Kidney (tissue), 14 donors: ENCODE measurements around the gene XYLT2. TPM values are rescaled to one million over a fixed set of nuclear protein-coding genes. Genes with fewer than 3 reads are reported as not detected.

ENCODE experiments used
- DNase-seq, 5 donors: peaks; one replicate each; pipeline ENCODE4 v3.0.0-alpha.2; 2013 to 2020
- FAIRE-seq: peaks from 2 replicates; lab custom pipeline; 2012; peaks lifted over from hg19 to GRCh38; lab: Jason Lieb, UNC
- H3K27ac ChIP-seq, 2 donors: one replicate each; pipeline ENCODE4 v1.7.0; 2013; ENCODE audit warnings: low read depth in 2 of 2, low read length in 2 of 2, inconsistent platforms in 1 of 2
- H3K27me3 ChIP-seq: one replicate; pipeline ENCODE4 v1.7.1; 2013; ENCODE audit warnings: low read length, inconsistent platforms; ENCODE audit not compliant: control insufficient read depth, insufficient read depth
- H3K36me3 ChIP-seq, 3 donors: one replicate each; pipeline versions ENCODE4 v1.7.0 to v1.7.1; 2013; ENCODE audit warnings: low read length in 3 of 3, control low read depth in 1 of 3, inconsistent platforms in 1 of 3; ENCODE audit not compliant: insufficient read depth in 3 of 3, control insufficient read depth in 2 of 3
- H3K4me1 ChIP-seq, 3 donors: one replicate each; pipeline versions ENCODE4 v1.7.0 to v1.7.1; 2013; ENCODE audit warnings: low read length in 3 of 3, inconsistent platforms in 1 of 3, low read depth in 1 of 3; ENCODE audit not compliant: control insufficient read depth in 2 of 3, insufficient read depth in 2 of 3
- H3K4me3 ChIP-seq, 3 donors: one replicate each; pipeline versions ENCODE4 v1.7.0 to v1.8.1; 2013; ENCODE audit warnings: low read length in 3 of 3, control low read depth in 1 of 3, inconsistent platforms in 1 of 3
- H3K9ac ChIP-seq, 3 donors: one replicate each; pipeline versions ENCODE4 v1.7.0 to v1.7.1; 2013; ENCODE audit warnings: low read length in 3 of 3, control low read depth in 1 of 3, inconsistent platforms in 1 of 3
- H3K9me3 ChIP-seq, 3 donors: one replicate each; pipeline versions ENCODE4 v1.7.0 to v1.7.1; 2013; ENCODE audit warnings: low read length in 3 of 3, control low read depth in 1 of 3, inconsistent platforms in 1 of 3; ENCODE audit not compliant: control insufficient read depth in 2 of 3, insufficient read depth in 1 of 3
- intact Hi-C: fragments of 100-400 bp; cut with DNase I; formaldehyde crosslinking; loops from one replicate; pipeline ENCODE4 v1.11.1; 2022
- polyA plus RNA-seq: library from polyadenylated mRNA; stranded (reverse); fragments of 350-450 nt; fragmentation: Illumina TruSeq; extraction: RNeasy Lipid Tissue Mini Kit (QIAGEN cat#74804); gene quantifications from one replicate; pipeline ENCODE4 v1.2.3, GENCODE V29; 2014; ENCODE audit warnings: low read depth, low replicate concordance; ENCODE audit not compliant: insufficient read depth
- total RNA-seq: library from RNA; stranded (reverse); fragmentation: NEBNext Ultra II Directional; extraction: Animal tissue kit (Norgen Biotek cat#: 25700); gene quantifications from one replicate; pipeline ENCODE4 v1.2.1, GENCODE V29; 2021
- TF ChIP-seq, protein P1 (sequence below): IDR thresholded peaks from 3 replicates; pipeline ENCODE4 v1.5.1; 2012; ENCODE audit warnings: mild to moderate bottlenecking, moderate library complexity, borderline replicate concordance; ENCODE audit not compliant: insufficient read depth; ENCODE audit errors: extremely low read depth
- donor health status: control.
- donor health status: control.
- donor health status: control.
- donor health status: control.
- donor health status: control.
- donor health status: DM: yes; HTN: yes; CAD: no.
- donor health status: Normal renal cell carcinoma (clear cell type).

XYLT2 gene
- total and polyA plus RNA-seq, 2 donors from 2014 or later = 21.2 to 30.0 TPM

GRCh38 chr17:50359005-50359699 is 13.2 kb downstream of the XYLT2 start:
- H3K9me3 ChIP-seq = no peaks in the 10 kb centered on the region
- H3K9ac ChIP-seq = no peak overlapping the region
- no peak overlapping the region for H3K4me3 ChIP-seq
- TF ChIP-seq, protein P1, sequence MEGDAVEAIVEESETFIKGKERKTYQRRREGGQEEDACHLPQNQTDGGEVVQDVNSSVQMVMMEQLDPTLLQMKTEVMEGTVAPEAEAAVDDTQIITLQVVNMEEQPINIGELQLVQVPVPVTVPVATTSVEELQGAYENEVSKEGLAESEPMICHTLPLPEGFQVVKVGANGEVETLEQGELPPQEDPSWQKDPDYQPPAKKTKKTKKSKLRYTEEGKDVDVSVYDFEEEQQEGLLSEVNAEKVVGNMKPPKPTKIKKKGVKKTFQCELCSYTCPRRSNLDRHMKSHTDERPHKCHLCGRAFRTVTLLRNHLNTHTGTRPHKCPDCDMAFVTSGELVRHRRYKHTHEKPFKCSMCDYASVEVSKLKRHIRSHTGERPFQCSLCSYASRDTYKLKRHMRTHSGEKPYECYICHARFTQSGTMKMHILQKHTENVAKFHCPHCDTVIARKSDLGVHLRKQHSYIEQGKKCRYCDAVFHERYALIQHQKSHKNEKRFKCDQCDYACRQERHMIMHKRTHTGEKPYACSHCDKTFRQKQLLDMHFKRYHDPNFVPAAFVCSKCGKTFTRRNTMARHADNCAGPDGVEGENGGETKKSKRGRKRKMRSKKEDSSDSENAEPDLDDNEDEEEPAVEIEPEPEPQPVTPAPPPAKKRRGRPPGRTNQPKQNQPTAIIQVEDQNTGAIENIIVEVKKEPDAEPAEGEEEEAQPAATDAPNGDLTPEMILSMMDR = no peak
- no peaks in the 10 kb centered on the region for H3K4me1 ChIP-seq
- H3K36me3 ChIP-seq = peaks cover 3 to 23% (median 7%) of the 10 kb centered on the region in 3 donors
- intact Hi-C loops = no loop called here
- no peak for DNase-seq
- H3K27ac ChIP-seq = no peak overlapping the region
- no peak for FAIRE-seq
- no peaks in the 10 kb centered on the region for H3K27me3 ChIP-seq

DNA sequence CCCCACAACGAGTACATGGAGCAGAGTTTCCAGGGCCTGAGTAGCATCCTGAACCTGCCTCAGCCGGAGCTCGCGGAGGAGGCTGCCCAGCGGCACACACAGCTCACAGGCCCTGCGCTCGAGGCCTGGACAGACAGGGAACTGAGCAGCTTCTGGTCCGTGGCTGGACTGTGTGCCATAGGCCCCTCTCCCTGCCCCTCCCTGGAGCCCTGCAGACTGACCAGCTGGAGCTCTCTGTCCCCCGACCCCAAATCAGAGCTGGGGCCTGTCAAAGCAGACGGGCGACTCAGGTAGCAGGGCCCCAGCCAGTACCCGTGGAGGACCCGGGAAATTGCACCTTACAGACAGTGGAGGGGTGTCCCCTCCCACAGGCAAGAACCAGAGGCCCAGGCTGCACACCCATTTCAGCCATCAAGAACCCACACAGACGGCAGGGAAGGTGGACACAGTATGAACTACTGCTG is 14.1 kb downstream of the XYLT2 start:
- TF ChIP-seq, protein P1 = no peak
- Histone ChIP-seq H3K9me3 (no peaks in the 10 kb centered on the region), H3K36me3 (peaks cover 3 to 17% (median 7%) of the 10 kb centered on the region in 3 donors), H3K27me3 (no peaks in the 10 kb centered on the region), H3K4me3 (no peak overlapping the region), H3K27ac (no peak overlapping the region), H3K9ac (no peak overlapping the region), H3K4me1 (no peaks in the 10 kb centered on the region)
- DNase-seq = no peak
- intact Hi-C loops = no loop called here
- no peak for FAIRE-seq

GRCh38 chr17:50360486-50361115 is 14.7 kb downstream of the XYLT2 start:
- Histone ChIP-seq H3K4me3 (no peak overlapping the region), H3K36me3 (peaks cover 3 to 13% (median 7%) of the 10 kb centered on the region in 3 donors), H3K27me3 (no peaks in the 10 kb centered on the region), H3K4me1 (no peaks in the 10 kb centered on the region), H3K9ac (no peak overlapping the region), H3K9me3 (no peaks in the 10 kb centered on the region), H3K27ac (no peak overlapping the region)
- TF ChIP-seq, protein P1 = no peak
- FAIRE-seq (no peak), DNase-seq (no peak)
- intact Hi-C loops = no loop called here
